Retina (tissue), 1 donor: Measurements from ENCODE around the gene PLEKHA1.

ENCODE experiments used
- DNase-seq: peaks from one replicate; pipeline ENCODE4 v3.0.0-alpha.2; 2016

Gene PLEKHA1

DNA sequence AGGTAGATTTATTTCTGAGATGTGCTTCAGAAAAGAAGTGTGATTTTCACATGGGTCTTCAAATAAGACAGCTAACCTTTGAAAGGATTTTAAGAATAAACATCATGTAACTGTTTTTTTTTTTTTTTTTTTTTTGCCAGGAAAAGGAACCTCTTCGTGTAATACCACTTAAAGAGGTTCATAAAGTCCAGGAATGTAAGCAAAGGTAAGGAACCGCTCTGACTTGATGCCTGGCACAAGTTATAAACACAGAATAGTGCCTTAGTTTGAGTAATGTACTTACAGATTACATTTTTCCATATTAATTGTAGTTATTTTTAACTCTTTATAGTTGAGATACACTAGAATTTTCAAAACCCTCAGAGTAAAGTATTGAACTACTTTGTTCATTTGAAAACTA lies 49.6 kb downstream of the PLEKHA1 start:
- DNase-seq = no peak

DNA sequence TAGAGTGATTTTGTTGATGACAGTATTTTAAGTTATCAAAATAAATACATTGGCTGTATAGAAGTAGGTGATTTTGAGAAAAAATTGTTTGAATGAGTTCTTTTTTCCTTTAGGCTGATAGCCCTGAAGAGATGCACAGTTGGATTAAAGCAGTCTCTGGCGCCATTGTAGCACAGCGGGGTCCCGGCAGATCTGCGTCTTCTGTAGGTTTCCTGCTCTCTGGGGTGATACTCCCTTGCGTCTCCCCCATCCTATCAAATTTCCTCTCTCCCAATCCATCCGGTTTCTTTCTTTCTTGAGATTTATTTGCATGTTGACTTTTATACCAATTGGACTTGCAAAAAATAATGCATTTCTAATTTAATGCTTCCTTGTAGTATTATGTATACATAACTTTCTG lies 52.3 kb downstream of the PLEKHA1 start:
- no peak for DNase-seq

- no peak for DNase-seq
These were observed 52.8 kb downstream of the PLEKHA1 start for GRCh38 chr10:122427280-122427679.

DNA sequence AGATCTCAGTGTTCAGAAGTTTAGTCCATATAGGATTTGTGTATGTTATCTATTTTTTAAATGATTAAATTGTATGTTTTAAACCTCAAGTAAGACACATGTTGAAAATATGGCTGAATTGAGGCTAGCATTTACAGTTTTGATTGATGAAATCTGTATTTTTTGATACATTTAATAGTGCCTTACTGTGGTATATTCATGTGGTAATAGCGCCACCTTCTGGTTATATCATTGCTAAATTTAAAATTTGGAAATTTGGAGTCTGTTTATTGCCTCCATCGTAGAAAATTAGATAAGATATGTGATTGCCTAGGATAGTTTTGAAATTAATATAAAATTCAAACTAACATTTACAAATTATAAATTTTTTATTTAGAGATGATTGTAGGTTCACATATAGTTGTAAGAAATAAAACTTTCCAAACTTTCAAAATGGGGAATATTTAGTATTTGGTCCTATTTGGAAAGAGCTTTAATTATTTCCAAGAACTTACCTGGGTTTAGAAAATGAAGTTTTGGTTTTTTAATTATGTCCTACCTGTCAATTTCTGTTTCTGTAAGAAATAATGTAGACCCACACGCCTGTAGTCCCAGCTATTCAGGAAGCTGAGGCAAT lies 60.8 kb downstream of the PLEKHA1 start:
- no peak for DNase-seq

GRCh38 chr10:122441961-122442360 lies 67.5 kb downstream of the PLEKHA1 start:
- no peak for DNase-seq

DNA sequence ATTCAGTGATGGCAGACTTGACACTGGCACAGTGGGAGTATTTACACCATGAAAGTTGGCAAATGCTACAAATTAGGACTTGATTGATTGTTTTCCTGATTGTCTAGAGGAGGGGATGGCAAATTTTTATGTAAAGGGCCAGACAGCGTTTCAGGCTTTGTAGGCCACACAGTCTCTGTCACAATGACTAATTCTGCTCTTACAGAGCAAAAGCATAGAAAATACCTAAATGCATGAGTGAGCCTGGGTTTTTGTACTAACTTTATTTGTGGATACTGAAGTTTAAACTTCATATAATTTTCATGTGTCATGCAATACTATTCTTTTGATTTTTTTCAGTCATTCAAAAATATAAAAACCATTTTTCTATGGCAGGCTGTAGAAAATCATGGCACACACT lies 71.0 kb downstream of the PLEKHA1 start:
- DNase-seq = no peak

GRCh38 chr10:122445904-122446303 lies 71.4 kb downstream of the PLEKHA1 start:
- no peak for DNase-seq

GRCh38 chr10:122446668-122447423 lies 72.3 kb downstream of the PLEKHA1 start:
- peak; percentile 39 for DNase-seq

GRCh38 chr10:122448600-122448999 lies 74.1 kb downstream of the PLEKHA1 start:
- DNase-seq = no peak

- DNase-seq = no peak
These were observed 74.6 kb downstream of the PLEKHA1 start for GRCh38 chr10:122449153-122449552.

DNA sequence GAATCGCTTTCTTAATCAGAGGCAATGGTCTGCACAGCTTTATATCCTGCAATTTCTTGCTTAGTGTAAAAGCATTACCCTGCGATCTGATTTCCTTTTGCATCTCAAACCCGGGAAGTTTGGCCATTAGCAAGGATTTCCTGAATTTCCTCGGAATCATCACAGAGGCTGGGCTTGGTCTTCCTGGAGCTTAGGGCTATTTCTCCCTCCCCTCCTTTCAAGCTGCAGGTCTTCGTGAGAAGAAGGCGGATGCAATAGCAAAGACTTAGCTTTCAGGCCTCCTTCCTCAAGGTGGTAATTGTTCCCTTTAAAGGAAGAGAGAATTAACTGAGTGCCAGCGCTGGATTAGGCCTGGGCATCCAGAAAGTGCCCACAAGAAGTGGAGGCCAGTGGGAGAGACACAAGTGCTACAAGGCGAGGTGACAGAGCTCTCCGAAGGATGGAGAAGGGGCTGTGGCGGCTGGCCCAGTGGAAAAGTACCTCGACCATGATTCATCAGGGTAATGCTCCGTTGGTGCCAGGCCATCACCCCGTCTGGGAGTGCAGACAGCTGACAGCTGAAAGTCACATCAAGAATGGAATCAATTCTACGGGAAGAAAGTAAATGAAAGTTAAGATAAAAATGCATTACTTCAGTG lies 76.0 kb downstream of the PLEKHA1 start:
- no peak for DNase-seq

GRCh38 chr10:122454071-122454470 lies 79.6 kb downstream of the PLEKHA1 start:
- no peak for DNase-seq

- no peak for DNase-seq
These were observed 80.1 kb downstream of the PLEKHA1 start, which contains the start of gene ARMS2 for GRCh38 chr10:122454603-122455080. Gene ARMS2, plus strand, starts transcription at chr10:122454653. Its CDS starts 75 bp downstream, at chr10:122454728.

- DNase-seq = peak; percentile 36
These were observed 81.0 kb downstream of the PLEKHA1 start for GRCh38 chr10:122455376-122456079.

- no peak for DNase-seq
These were observed 83.4 kb downstream of the PLEKHA1 start for GRCh38 chr10:122457934-122458333.

DNA sequence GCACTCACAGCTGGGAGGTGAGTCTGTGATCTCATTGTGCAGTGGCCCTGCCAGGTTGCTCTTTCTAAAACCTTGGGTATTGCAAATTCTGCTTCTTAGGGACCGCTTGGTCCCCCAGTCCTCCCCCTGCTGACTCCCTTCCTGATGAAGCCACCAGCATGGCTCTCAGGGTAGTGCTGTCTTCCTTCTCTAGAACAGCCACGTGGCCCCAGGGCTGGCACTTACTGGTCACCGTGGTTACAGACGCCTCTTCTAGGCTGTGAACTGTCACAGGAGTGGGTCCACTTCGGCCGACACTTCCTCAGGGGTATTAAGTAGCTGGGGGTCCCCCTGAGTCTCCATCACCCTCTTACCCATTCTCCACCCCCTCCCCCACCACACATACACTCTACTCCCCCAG lies 84.2 kb downstream of the PLEKHA1 start:
- peak; percentile 15 for DNase-seq

GRCh38 chr10:122459561-122460273 lies 85.2 kb downstream of the PLEKHA1 start:
- no peak for DNase-seq

- DNase-seq = peak; percentile 49
These were observed 86.4 kb downstream of the PLEKHA1 start for GRCh38 chr10:122460891-122461293.

DNA sequence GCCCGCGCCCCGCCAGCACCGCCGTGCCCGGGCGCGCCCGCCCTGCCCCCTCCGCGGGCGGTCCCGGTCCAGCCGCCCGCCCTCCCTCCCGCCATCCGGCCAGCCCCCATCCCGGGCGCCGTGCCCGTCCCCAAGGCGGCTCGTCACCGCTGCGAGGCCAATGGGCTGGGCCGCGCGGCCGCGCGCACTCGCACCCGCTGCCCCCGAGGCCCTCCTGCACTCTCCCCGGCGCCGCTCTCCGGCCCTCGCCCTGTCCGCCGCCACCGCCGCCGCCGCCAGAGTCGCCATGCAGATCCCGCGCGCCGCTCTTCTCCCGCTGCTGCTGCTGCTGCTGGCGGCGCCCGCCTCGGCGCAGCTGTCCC lies 86.8 kb downstream of the PLEKHA1 start, which contains the start of gene HTRA1:
Gene HTRA1, plus strand, starts transcription at position 187 of the 362 bp plus-strand sequence. Its CDS starts 100 bp downstream, at position 287.
- DNase-seq = peak; percentile 53

DNA sequence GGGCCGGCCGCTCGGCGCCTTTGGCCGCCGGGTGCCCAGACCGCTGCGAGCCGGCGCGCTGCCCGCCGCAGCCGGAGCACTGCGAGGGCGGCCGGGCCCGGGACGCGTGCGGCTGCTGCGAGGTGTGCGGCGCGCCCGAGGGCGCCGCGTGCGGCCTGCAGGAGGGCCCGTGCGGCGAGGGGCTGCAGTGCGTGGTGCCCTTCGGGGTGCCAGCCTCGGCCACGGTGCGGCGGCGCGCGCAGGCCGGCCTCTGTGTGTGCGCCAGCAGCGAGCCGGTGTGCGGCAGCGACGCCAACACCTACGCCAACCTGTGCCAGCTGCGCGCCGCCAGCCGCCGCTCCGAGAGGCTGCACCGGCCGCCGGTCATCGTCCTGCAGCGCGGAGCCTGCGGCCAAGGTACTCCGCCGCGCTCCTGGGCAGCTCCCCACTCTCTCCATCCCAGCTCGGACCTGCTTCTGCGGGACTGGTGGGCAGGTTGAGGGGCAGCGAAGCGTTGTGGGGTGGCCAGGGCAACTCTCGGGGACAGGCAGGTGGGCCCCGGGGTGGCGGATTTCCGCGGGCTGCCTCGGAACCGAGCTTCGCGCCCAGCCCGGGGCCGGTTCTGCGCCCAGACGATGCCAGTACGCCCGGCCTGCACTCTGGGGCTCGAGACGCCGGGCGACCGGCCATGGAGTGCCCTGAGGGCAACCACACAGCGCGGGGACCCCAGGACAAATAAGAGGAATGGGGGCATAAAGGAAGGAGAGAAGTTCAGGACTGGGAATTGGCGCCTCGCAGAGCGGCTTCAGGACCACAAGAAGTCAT lies 87.4 kb downstream of the PLEKHA1 start:
- DNase-seq = peak; percentile 71
